Measurements from ENCODE around the gene STMN3. TPM values are rescaled to one million over a fixed set of nuclear protein-coding genes. Genes with fewer than 3 reads are reported as not detected.

The STMN3 gene
- total RNA-seq, 2 donors from 2014 or later, result 5.6 to 7.8 TPM

- 60 to 98% methylated on average over 1 to 13 of the region's 13 CpGs for WGBS, 2 donors
- Histone ChIP-seq H3K4me3 (no peak overlapping the region), H3K36me3 (replicated peaks in 1 of 2; ENCODE audit: insufficient read depth in 1 of 2, low read depth in 2 of 2) (peaks cover 0 to 2% of the 10 kb centered on the region in 2 donors), H3K27me3 (no peaks in the 10 kb centered on the region), H3K9me3 (no peaks in the 10 kb centered on the region), H3K27ac (no peak overlapping the region), H3K4me1 (peaks cover 10% of the 10 kb centered on the region)
- no peak for TF ChIP-seq CTCF (IDR thresholded peaks at IDR 0.05)
- no peak for TF ChIP-seq POLR2A (IDR thresholded peaks at IDR 0.05)
- ATAC-seq (no peak), DNase-seq (no peak)
- intact Hi-C loops (cut with DNase I), result no loop called here
Observed at GRCh38 chr20:63680427-63680826, 27.2 kb upstream of the STMN3 start.

- Histone ChIP-seq H3K27ac (no peak overlapping the region), H3K36me3 (replicated peaks in 1 of 2; ENCODE audit: insufficient read depth in 1 of 2, low read depth in 2 of 2) (peaks cover 0 to 2% of the 10 kb centered on the region in 2 donors), H3K4me3 (no peak overlapping the region), H3K9me3 (no peaks in the 10 kb centered on the region), H3K27me3 (no peaks in the 10 kb centered on the region), H3K4me1 (peaks cover 7% of the 10 kb centered on the region)
- no peak for TF ChIP-seq CTCF (IDR thresholded peaks at IDR 0.05)
- no peak for TF ChIP-seq POLR2A (IDR thresholded peaks at IDR 0.05)
- WGBS, 2 donors, result 93% methylated on average over 15 to 19 of the region's 19 CpGs
- no peak for DNase-seq
- no peak for ATAC-seq
- intact Hi-C loops (cut with DNase I), result no loop called here
Observed at GRCh38 chr20:63679799-63680305, 26.6 kb upstream of the STMN3 start.

DNA sequence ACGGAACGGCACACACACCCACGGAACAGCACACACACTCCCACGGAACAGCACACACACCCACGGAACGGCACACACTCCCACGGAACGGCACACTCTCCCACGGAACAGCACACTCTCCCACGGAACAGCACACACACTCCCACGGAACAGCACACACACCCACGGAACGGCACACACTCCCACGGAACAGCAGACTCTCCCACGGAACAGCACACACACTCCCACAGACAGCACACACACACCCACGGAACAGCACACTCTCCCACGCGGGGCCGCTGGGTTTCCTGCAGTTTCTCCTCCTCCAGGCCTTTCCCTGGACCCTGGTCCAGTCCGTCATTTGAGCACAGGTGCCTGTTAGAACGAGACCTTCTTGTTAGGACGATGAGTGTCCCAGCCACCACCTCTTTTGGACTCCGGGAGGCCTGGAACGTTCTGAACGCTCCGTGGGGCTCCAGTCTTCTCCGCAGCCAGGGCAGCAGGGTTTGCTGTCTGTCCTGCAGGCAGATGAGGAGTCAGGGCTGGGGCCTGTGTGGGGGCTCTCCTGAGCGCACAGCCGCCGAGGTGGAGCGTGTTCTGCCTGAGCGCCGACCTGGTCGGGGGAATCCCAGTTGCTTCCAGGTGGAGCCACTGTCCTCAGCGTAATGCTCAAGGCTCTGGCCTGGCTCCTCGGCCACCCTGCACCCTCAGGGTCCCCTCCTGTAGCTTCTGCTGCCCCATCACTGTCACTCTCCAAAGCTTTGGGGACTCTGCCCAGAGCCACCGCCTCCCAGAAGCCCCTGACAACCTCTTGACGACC, 25.6 kb upstream of the STMN3 start:
- ATAC-seq (no peak), DNase-seq (no peak)
- H3K4me3 ChIP-seq, result no peak overlapping the region
- H3K4me1 ChIP-seq, result peaks cover 7% of the 10 kb centered on the region
- peaks cover 0 to 7% of the 10 kb centered on the region in 2 donors for H3K36me3 ChIP-seq (replicated peaks in 1 of 2; ENCODE audit: insufficient read depth in 1 of 2, low read depth in 2 of 2)
- H3K27ac ChIP-seq, result no peak overlapping the region
- H3K27me3 ChIP-seq, result no peaks in the 10 kb centered on the region
- intact Hi-C loops (cut with DNase I), result no loop called here
- TF ChIP-seq CTCF (IDR thresholded peaks at IDR 0.05) (no peak), POLR2A (IDR thresholded peaks at IDR 0.05) (no peak)
- WGBS, 2 donors, result 85 to 88% methylated on average over 33 to 38 of the region's 38 CpGs
- no peaks in the 10 kb centered on the region for H3K9me3 ChIP-seq

GRCh38 chr20:63678071-63678470, 24.8 kb upstream of the STMN3 start:
- ATAC-seq, result no peak
- intact Hi-C loops (cut with DNase I), result no loop called here

More at GRCh38 chr20:63678071-63678470, 24.8 kb upstream of the STMN3 start:
- no peak for DNase-seq
- Histone ChIP-seq H3K9me3 (no peaks in the 10 kb centered on the region), H3K36me3 (replicated peaks in 1 of 2; ENCODE audit: insufficient read depth in 1 of 2, low read depth in 2 of 2) (peaks cover 0 to 7% of the 10 kb centered on the region in 2 donors), H3K4me1 (peaks cover 7% of the 10 kb centered on the region), H3K4me3 (no peak overlapping the region), H3K27me3 (no peaks in the 10 kb centered on the region), H3K27ac (no peak overlapping the region)
- TF ChIP-seq POLR2A (IDR thresholded peaks at IDR 0.05) (no peak), CTCF (IDR thresholded peaks at IDR 0.05) (no peak)
- 83 to 100% methylated on average over 2 to 13 of the region's 13 CpGs for WGBS, 2 donors

Measured in body of pancreas (tissue), 4 donors.